ENCODE data around the gene SPPL2C. TPM values are rescaled to one million over a fixed set of nuclear protein-coding genes. Genes with fewer than 3 reads are reported as not detected.

SPPL2C gene
- total RNA-seq, 4 donors from 2014 or later = not detected

GRCh38 chr17:45838751-45839295 lies 5.9 kb upstream of the SPPL2C start:
- H3K4me3 ChIP-seq (ENCODE audit: low read depth, poor library complexity, severe bottlenecking) = no peak overlapping the region
- TF ChIP-seq POLR2A (IDR thresholded peaks at IDR 0.05) (no peak), CTCF (IDR thresholded peaks at IDR 0.05) (no peak)
- WGBS, 2 donors = 62 to 79% methylated on average over 8 of the region's 8 CpGs
- no peak for DNase-seq (ENCODE audit: low spot score in 2 of 2)
- intact Hi-C loops (cut with DNase I; ENCODE audit: low total_unique reads) = no loop called here

DNA sequence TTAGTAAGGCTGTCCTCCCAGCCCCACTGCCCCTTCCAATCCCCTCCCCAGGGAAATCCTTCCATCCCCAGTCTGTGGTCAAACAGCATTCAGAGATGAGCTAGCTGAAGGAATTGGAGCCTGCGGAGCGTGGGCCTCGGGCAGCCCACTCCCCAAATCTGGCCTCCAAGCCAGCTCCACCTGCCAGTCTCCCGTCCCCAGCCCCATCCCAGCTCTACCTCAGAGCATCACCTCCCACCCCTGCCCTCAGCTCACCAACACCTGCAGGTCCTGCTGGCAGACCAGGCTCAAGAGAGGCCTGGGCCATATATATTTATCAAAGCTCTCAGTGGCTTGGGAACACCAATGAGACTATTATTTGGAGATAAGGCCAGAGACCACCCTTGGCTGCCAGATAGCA lies 5.2 kb upstream of the SPPL2C start:
- no peak for TF ChIP-seq POLR2A (IDR thresholded peaks at IDR 0.05)
- 86 to 94% methylated on average over 4 of the region's 4 CpGs for WGBS, 2 donors
- no peak overlapping the region for H3K4me3 ChIP-seq (ENCODE audit: low read depth, poor library complexity, severe bottlenecking)
- no peak for DNase-seq (ENCODE audit: low spot score in 2 of 2)
- intact Hi-C loops (cut with DNase I; ENCODE audit: low total_unique reads) = no loop called here

GRCh38 chr17:45841186-45841585 lies 3.5 kb upstream of the SPPL2C start:
- no peak for DNase-seq (ENCODE audit: low spot score in 2 of 2)
- H3K4me3 ChIP-seq (ENCODE audit: low read depth, poor library complexity, severe bottlenecking) = no peak overlapping the region
- intact Hi-C loops (cut with DNase I; ENCODE audit: low total_unique reads) = no loop called here
- no peak for TF ChIP-seq CTCF (IDR thresholded peaks at IDR 0.05)
- TF ChIP-seq POLR2A (IDR thresholded peaks at IDR 0.05) = no peak
- 48 to 67% methylated on average over 9 of the region's 9 CpGs for WGBS, 2 donors

GRCh38 chr17:45841883-45842525 lies 2.7 kb upstream of the SPPL2C start:
- WGBS, 2 donors = 45 to 54% methylated on average over 7 of the region's 7 CpGs
- no peak overlapping the region for H3K4me3 ChIP-seq (ENCODE audit: low read depth, poor library complexity, severe bottlenecking)
- TF ChIP-seq POLR2A (IDR thresholded peaks at IDR 0.05) (no peak), CTCF (IDR thresholded peaks at IDR 0.05) (no peak)
- no peak for DNase-seq (ENCODE audit: low spot score in 2 of 2)
- intact Hi-C loops (cut with DNase I; ENCODE audit: low total_unique reads) = no loop called here

DNA sequence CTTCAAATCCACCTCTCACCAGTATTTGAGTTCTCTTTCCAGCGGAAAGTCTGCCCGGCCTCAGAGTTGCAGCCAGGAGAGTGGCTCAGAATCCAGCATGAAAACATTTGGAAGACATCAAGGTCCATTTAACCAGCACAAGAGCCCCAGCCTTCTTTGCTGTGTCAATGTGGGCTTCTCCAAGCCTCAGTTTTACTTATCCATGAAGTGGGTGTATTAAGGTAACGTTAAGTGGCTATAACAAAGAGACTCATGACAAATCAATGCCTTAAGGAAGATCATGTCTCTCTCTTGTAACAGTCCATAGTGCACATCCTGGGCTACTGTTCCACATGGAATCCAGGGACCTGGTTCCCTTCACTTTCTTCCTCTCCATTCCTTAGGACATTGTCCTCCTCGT lies 959 bp upstream of the SPPL2C start:
- H3K4me3 ChIP-seq (ENCODE audit: low read depth, poor library complexity, severe bottlenecking) = no peak overlapping the region
- intact Hi-C loops (cut with DNase I; ENCODE audit: low total_unique reads) = no loop called here
- WGBS, 2 donors = 94 to 95% methylated on average over 4 of the region's 4 CpGs
- no peak for DNase-seq (ENCODE audit: low spot score in 2 of 2)
- TF ChIP-seq POLR2A (IDR thresholded peaks at IDR 0.05) (no peak), CTCF (IDR thresholded peaks at IDR 0.05) (no peak)

DNA sequence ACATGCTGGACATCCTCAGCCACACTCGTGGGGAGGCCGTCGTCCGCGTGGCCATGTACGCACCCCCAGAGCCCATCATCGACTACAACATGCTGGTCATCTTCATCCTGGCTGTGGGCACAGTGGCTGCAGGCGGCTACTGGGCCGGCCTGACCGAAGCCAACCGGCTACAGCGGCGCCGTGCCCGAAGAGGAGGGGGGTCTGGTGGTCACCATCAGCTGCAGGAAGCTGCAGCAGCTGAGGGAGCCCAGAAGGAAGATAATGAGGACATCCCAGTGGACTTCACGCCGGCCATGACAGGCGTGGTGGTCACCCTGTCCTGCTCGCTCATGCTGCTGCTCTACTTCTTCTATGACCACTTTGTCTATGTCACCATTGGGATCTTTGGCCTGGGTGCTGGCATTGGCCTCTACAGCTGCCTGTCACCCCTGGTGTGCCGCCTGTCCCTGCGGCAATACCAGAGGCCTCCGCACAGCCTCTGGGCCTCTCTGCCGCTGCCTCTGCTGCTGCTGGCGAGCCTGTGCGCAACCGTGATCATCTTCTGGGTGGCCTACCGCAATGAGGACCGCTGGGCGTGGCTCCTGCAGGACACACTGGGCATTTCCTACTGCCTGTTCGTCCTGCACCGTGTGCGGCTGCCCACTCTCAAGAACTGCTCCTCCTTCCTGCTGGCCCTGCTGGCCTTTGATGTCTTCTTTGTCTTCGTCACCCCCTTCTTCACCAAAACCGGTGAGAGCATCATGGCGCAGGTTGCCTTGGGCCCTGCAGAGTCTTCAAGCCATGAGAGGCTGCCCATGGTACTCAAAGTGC lies 900 bp downstream of the SPPL2C start:
- intact Hi-C loops (cut with DNase I; ENCODE audit: low total_unique reads) = no loop called here
- no peak for TF ChIP-seq POLR2A (IDR thresholded peaks at IDR 0.05)
- no peak for TF ChIP-seq CTCF (IDR thresholded peaks at IDR 0.05)
- DNase-seq (ENCODE audit: low spot score in 2 of 2) = no peak
- no peak overlapping the region for H3K4me3 ChIP-seq (ENCODE audit: low read depth, poor library complexity, severe bottlenecking)
- WGBS, 2 donors = 91% methylated on average over 31 to 35 of the region's 35 CpGs
